HEK293 (cell line): ENCODE data around the gene MOV10L1.

ENCODE experiments used
- CTCF ChIA-PET: fragments of 350-600 bp; formaldehyde crosslinking; extraction: SDS; loops from one replicate; lab custom pipeline; 2021; ENCODE audit warnings: antibody characterized with exemption; lab: Yijun Ruan, JAX
- POLR2A ChIA-PET: fragments of 300-600 bp; formaldehyde crosslinking; extraction: SDS; loops from one replicate; lab custom pipeline; 2020; ENCODE audit warnings: antibody characterized with exemption, inconsistent platforms; lab: Yijun Ruan, JAX
- H3K27ac ChIP-seq: fragments of 200-500 bp; sonication (Bioruptor generic); 2 replicates; pipeline ENCODE4 v1.5.1; 2014; ENCODE audit warnings: low read depth, low read length, control low read depth, inconsistent platforms; ENCODE audit errors: extremely low read depth
- H3K36me3 ChIP-seq, 2 experiments: fragments of 200-500 bp in 1 of 2; sonication (Bioruptor generic) in 1 of 2; 1 replicate in 1 of 2; 2 replicates in 1 of 2; pipeline ENCODE4 v1.5.1; 2014 to 2017; ENCODE audit warnings: inconsistent platforms in 2 of 2, low read length in 2 of 2; ENCODE audit not compliant: control insufficient read depth in 2 of 2, insufficient read depth in 1 of 2
- H3K4me1 ChIP-seq: fragments of 200-500 bp; sonication (Bioruptor generic); 2 replicates; pipeline ENCODE4 v1.5.1; 2014; ENCODE audit warnings: mild to moderate bottlenecking, low read length, inconsistent platforms; ENCODE audit not compliant: control insufficient read depth, insufficient read depth
- H3K4me3 ChIP-seq: 2 replicates; pipeline ENCODE4 v1.5.1; 2011; ENCODE audit warnings: low read depth, mild to moderate bottlenecking, control low read depth, low read length, moderate library complexity
- H3K9me3 ChIP-seq: fragments of 200-500 bp; sonication (Bioruptor generic); 2 replicates; pipeline ENCODE4 v1.5.1; 2014; ENCODE audit warnings: low read depth, low read length, inconsistent platforms; ENCODE audit not compliant: control insufficient read depth, insufficient read depth
- HOXA7 ChIP-seq: sonication (generic); formaldehyde crosslinking; IDR thresholded peaks from 2 replicates; pipeline ENCODE4 v1.8.1; 2022; ENCODE audit warnings: missing genetic modification reagents, borderline replicate concordance
- KLF1 ChIP-seq: fragments of 450-650 bp; formaldehyde crosslinking; IDR thresholded peaks from 2 replicates; pipeline ENCODE4 v1.5.1; 2016; ENCODE audit warnings: missing biosample characterization, missing genetic modification characterization
- SP3 ChIP-seq: fragments of 450-650 bp; formaldehyde crosslinking; IDR thresholded peaks from 2 replicates; pipeline ENCODE4 v1.5.1; 2016; ENCODE audit warnings: missing biosample characterization, missing genetic modification characterization
- SP7 ChIP-seq: fragments of 450-650 bp; formaldehyde crosslinking; IDR thresholded peaks from 2 replicates; pipeline ENCODE4 v1.5.1; 2016; ENCODE audit warnings: missing biosample characterization, missing genetic modification characterization
- ZBTB6 ChIP-seq: fragments of 450-650 bp; formaldehyde crosslinking; IDR thresholded peaks from 2 replicates; pipeline ENCODE4 v1.5.1; 2017; ENCODE audit warnings: missing biosample characterization, missing genetic modification characterization
- ZBTB7A ChIP-seq: fragments of 450-650 bp; formaldehyde crosslinking; IDR thresholded peaks from 2 replicates; pipeline ENCODE4 v1.5.1; 2016; ENCODE audit warnings: low read depth, missing biosample characterization, missing genetic modification characterization
- ZNF112 ChIP-seq: fragments of 450-650 bp; formaldehyde crosslinking; IDR thresholded peaks from 2 replicates; pipeline ENCODE4 v1.5.0; 2017; ENCODE audit warnings: missing biosample characterization, missing genetic modification characterization
- ZNF148 ChIP-seq: fragments of 450-650 bp; formaldehyde crosslinking; IDR thresholded peaks from 2 replicates; pipeline ENCODE4 v1.5.0; 2017; ENCODE audit warnings: missing biosample characterization, missing genetic modification characterization, borderline replicate concordance
- ZNF157 ChIP-seq: fragments of 450-650 bp; formaldehyde crosslinking; IDR thresholded peaks from 2 replicates; pipeline ENCODE4 v1.5.1; 2016; ENCODE audit warnings: missing biosample characterization, missing genetic modification characterization
- ZNF184 ChIP-seq: fragments of 450-650 bp; IDR thresholded peaks from 2 replicates; pipeline ENCODE4 v1.5.1; 2018; ENCODE audit warnings: missing biosample characterization, mild to moderate bottlenecking, missing genetic modification characterization
- ZNF26 ChIP-seq: fragments of 450-650 bp; formaldehyde crosslinking; IDR thresholded peaks from 2 replicates; pipeline ENCODE4 v1.5.1; 2016; ENCODE audit warnings: missing biosample characterization, missing genetic modification characterization
- ZNF266 ChIP-seq: fragments of 450-650 bp; formaldehyde crosslinking; IDR thresholded peaks from 2 replicates; pipeline ENCODE4 v1.5.1; 2016; ENCODE audit warnings: missing biosample characterization, missing genetic modification characterization, low read depth
- ZNF350 ChIP-seq: fragments of 450-650 bp; formaldehyde crosslinking; IDR thresholded peaks from 2 replicates; pipeline ENCODE4 v1.5.0; 2017; ENCODE audit warnings: missing biosample characterization, mild to moderate bottlenecking, missing genetic modification characterization
- ZNF404 ChIP-seq: fragments of 450-650 bp; formaldehyde crosslinking; IDR thresholded peaks from 2 replicates; pipeline ENCODE4 v1.5.1; 2017; ENCODE audit warnings: missing biosample characterization, missing genetic modification characterization
- ZNF416 ChIP-seq: fragments of 450-650 bp; formaldehyde crosslinking; IDR thresholded peaks from 2 replicates; pipeline ENCODE4 v1.5.1; 2016; ENCODE audit warnings: missing biosample characterization, missing genetic modification characterization
- ZNF48 ChIP-seq: fragments of 450-650 bp; formaldehyde crosslinking; IDR thresholded peaks from 2 replicates; pipeline ENCODE4 v1.5.1; 2016; ENCODE audit warnings: missing biosample characterization, missing genetic modification characterization
- ZNF510 ChIP-seq: fragments of 450-650 bp; formaldehyde crosslinking; IDR thresholded peaks from 2 replicates; pipeline ENCODE4 v1.5.1; 2018; ENCODE audit warnings: mild to moderate bottlenecking, missing genetic modification characterization, missing biosample characterization; ENCODE audit not compliant: insufficient replicate concordance
- ZNF548 ChIP-seq: fragments of 450-650 bp; formaldehyde crosslinking; IDR thresholded peaks from 2 replicates; pipeline ENCODE4 v1.5.1; 2016; ENCODE audit warnings: missing biosample characterization, missing genetic modification characterization
- ZNF571 ChIP-seq: fragments of 450-650 bp; formaldehyde crosslinking; IDR thresholded peaks from 2 replicates; pipeline ENCODE4 v1.5.0; 2017; ENCODE audit warnings: missing biosample characterization, missing genetic modification characterization
- ZNF623 ChIP-seq: fragments of 450-650 bp; formaldehyde crosslinking; IDR thresholded peaks from 2 replicates; pipeline ENCODE4 v1.5.1; 2016; ENCODE audit warnings: missing biosample characterization, missing genetic modification characterization
- ZNF677 ChIP-seq: fragments of 450-650 bp; IDR thresholded peaks from 2 replicates; pipeline ENCODE4 v1.5.0; 2018; ENCODE audit warnings: missing biosample characterization, mild to moderate bottlenecking, missing genetic modification characterization, moderate library complexity
- ZNF837 ChIP-seq: fragments of 450-650 bp; formaldehyde crosslinking; IDR thresholded peaks from 2 replicates; pipeline ENCODE4 v1.5.1; 2016; ENCODE audit warnings: missing biosample characterization, missing genetic modification characterization
- ZSCAN16 ChIP-seq: fragments of 450-650 bp; formaldehyde crosslinking; IDR thresholded peaks from 2 replicates; pipeline ENCODE4 v1.5.1; 2016; ENCODE audit warnings: missing biosample characterization, missing genetic modification characterization
- TF ChIP-seq, protein P1 (sequence below): fragments of 450-650 bp; formaldehyde crosslinking; IDR thresholded peaks from 2 replicates; pipeline ENCODE4 v1.5.1; 2016; ENCODE audit warnings: missing biosample characterization, missing genetic modification characterization
- TF ChIP-seq, protein P2 (sequence below): fragments of 450-650 bp; formaldehyde crosslinking; IDR thresholded peaks from 2 replicates; pipeline ENCODE4 v1.5.1; 2016; ENCODE audit warnings: missing biosample characterization, missing genetic modification characterization
- TF ChIP-seq, protein P3 (sequence below): fragments of 450-650 bp; formaldehyde crosslinking; IDR thresholded peaks from 2 replicates; pipeline ENCODE4 v1.5.1; 2016; ENCODE audit warnings: missing biosample characterization, missing genetic modification characterization

The MOV10L1 gene

GRCh38 chr22:50131894-50132293 lies 42.1 kb downstream of the MOV10L1 start:
- CTCF ChIA-PET, result no interaction called here
- no peaks in the 10 kb centered on the region for H3K9me3 ChIP-seq
- H3K4me3 ChIP-seq, result no peak overlapping the region
- POLR2A ChIA-PET, result no interaction called here
- H3K4me1 ChIP-seq, result no peaks in the 10 kb centered on the region
- no peaks in the 10 kb centered on the region for H3K36me3 ChIP-seq
- TF ChIP-seq ZNF623 (tag by site-specific recombination) (no peak), ZBTB7A (tag by site-specific recombination) (no peak), ZNF837 (tag by site-specific recombination) (no peak), ZNF416 (tag by site-specific recombination) (no peak), ZNF26 (tag by site-specific recombination) (no peak), ZNF148 (tag by site-specific recombination) (no peak), ZNF404 (tag by site-specific recombination) (no peak), ZNF677 (tag by site-specific recombination) (no peak), ZNF350 (no peak), ZNF112 (no peak), SP3 (no peak), HOXA7 (CRISPR knock-in tag) (no peak), ZBTB6 (no peak)
- TF ChIP-seq, protein P1, sequence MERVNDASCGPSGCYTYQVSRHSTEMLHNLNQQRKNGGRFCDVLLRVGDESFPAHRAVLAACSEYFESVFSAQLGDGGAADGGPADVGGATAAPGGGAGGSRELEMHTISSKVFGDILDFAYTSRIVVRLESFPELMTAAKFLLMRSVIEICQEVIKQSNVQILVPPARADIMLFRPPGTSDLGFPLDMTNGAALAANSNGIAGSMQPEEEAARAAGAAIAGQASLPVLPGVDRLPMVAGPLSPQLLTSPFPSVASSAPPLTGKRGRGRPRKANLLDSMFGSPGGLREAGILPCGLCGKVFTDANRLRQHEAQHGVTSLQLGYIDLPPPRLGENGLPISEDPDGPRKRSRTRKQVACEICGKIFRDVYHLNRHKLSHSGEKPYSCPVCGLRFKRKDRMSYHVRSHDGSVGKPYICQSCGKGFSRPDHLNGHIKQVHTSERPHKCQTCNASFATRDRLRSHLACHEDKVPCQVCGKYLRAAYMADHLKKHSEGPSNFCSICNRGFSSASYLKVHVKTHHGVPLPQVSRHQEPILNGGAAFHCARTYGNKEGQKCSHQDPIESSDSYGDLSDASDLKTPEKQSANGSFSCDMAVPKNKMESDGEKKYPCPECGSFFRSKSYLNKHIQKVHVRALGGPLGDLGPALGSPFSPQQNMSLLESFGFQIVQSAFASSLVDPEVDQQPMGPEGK (tag by site-specific recombination), result no peak
- no peak overlapping the region for H3K27ac ChIP-seq

- Histone ChIP-seq H3K27ac (no peak overlapping the region), H3K4me1 (no peaks in the 10 kb centered on the region), H3K4me3 (no peak overlapping the region), H3K9me3 (no peaks in the 10 kb centered on the region), H3K36me3 (no peaks in the 10 kb centered on the region)
- ChIA-PET POLR2A (no interaction called here), CTCF (interaction anchor here (0.7 kb wide), 1 partner anchor 203 kb away, joined by 3 read pairs; no protein-coding TSS in a partner anchor)
- no peak for TF ChIP-seq ZNF266 (tag by site-specific recombination)
- TF ChIP-seq ZNF48, result no peak
- no peak for TF ChIP-seq ZNF571 (tag by site-specific recombination)
- no peak for TF ChIP-seq ZSCAN16 (tag by site-specific recombination)
- TF ChIP-seq, protein P2, sequence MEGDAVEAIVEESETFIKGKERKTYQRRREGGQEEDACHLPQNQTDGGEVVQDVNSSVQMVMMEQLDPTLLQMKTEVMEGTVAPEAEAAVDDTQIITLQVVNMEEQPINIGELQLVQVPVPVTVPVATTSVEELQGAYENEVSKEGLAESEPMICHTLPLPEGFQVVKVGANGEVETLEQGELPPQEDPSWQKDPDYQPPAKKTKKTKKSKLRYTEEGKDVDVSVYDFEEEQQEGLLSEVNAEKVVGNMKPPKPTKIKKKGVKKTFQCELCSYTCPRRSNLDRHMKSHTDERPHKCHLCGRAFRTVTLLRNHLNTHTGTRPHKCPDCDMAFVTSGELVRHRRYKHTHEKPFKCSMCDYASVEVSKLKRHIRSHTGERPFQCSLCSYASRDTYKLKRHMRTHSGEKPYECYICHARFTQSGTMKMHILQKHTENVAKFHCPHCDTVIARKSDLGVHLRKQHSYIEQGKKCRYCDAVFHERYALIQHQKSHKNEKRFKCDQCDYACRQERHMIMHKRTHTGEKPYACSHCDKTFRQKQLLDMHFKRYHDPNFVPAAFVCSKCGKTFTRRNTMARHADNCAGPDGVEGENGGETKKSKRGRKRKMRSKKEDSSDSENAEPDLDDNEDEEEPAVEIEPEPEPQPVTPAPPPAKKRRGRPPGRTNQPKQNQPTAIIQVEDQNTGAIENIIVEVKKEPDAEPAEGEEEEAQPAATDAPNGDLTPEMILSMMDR (tag by site-specific recombination), result no peak
- no peak for TF ChIP-seq ZNF548 (tag by site-specific recombination)
- no peak for TF ChIP-seq ZNF510 (tag by site-specific recombination)
- no peak for TF ChIP-seq HOXA7 (CRISPR knock-in tag)
- no peak for TF ChIP-seq KLF1 (tag by site-specific recombination)
- TF ChIP-seq ZNF184, result no peak
- TF ChIP-seq ZNF157 (tag by site-specific recombination), result no peak
- TF ChIP-seq SP7 (tag by site-specific recombination), result no peak
- TF ChIP-seq, protein P3, sequence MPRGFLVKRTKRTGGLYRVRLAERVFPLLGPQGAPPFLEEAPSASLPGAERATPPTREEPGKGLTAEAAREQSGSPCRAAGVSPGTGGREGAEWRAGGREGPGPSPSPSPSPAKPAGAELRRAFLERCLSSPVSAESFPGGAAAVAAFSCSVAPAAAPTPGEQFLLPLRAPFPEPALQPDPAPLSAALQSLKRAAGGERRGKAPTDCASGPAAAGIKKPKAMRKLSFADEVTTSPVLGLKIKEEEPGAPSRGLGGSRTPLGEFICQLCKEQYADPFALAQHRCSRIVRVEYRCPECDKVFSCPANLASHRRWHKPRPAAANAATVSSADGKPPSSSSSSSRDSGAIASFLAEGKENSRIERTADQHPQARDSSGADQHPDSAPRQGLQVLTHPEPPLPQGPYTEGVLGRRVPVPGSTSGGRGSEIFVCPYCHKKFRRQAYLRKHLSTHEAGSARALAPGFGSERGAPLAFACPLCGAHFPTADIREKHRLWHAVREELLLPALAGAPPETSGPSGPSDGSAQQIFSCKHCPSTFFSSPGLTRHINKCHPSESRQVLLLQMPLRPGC (tag by site-specific recombination), result no peak
Observed at GRCh38 chr22:50134481-50134880, 44.7 kb downstream of the MOV10L1 start.
